ENCODE data around the gene CAB39L.

GRCh38 chr13:49428041-49428763 is 15.7 kb downstream of the CAB39L start:
- TF ChIP-seq CTCF (IDR thresholded peaks at IDR 0.05) (no peak), SREBF2 (IDR thresholded peaks at IDR 0.05) (no peak), POLR2A (IDR thresholded peaks at IDR 0.05; ENCODE audit: low read length) (no peak)
